K562 (cell line): ENCODE measurements around the gene MSRB3. TPM values are rescaled to one million over a fixed set of nuclear protein-coding genes. Genes with fewer than 3 reads are reported as not detected.

Source experiments
- ATAC-seq: fragments of 200-7000 bp; cut with Tn5 transposase; 3 replicates; pipeline ENCODE4 v1.9.1; 2020; ENCODE audit warnings: moderate library complexity
- BruUV-seq: library from RNA; stranded (reverse); fragments of 400-500 nt; replicated peaks from 2 replicates; lab custom pipeline; 2021; lab: Mats Ljungman, UMichigan
- CTCF ChIA-PET: fragments of 300-600 bp; formaldehyde crosslinking; extraction: SDS; loops from one replicate; lab custom pipeline; 2021; ENCODE audit warnings: low intra/inter-chr PET ratio; lab: Yijun Ruan, JAX
- POLR2A ChIA-PET: fragments of 300-600, 350-650 bp; sonication (Branson Sonifier 250); formaldehyde crosslinking; extraction: SDS; loops from one replicate; lab custom pipeline; 2021; ENCODE audit warnings: antibody characterized with exemption, inconsistent platforms; lab: Yijun Ruan, JAX
- DNase-seq, 4 experiments: peaks; one replicate each; pipeline versions ENCODE4 v3.0.0 to v3.0.0-alpha.2; 2011 to 2018; ENCODE audit warnings: low spot score in 3 of 4, mixed read lengths in 3 of 4; ENCODE audit errors: extremely low read depth in 1 of 4
- FAIRE-seq: peaks from 2 replicates; lab custom pipeline; 2011; peaks lifted over from hg19 to GRCh38; lab: Jason Lieb, UNC
- H2AFZ ChIP-seq: 2 replicates; pipeline ENCODE4 v1.6.0; 2011; ENCODE audit warnings: low read depth, low read length, control low read depth, inconsistent platforms
- H3K27ac ChIP-seq: fragments of 200-600 bp; 3 replicates; pipeline ENCODE4 v1.8.0; 2011; ENCODE audit warnings: low read depth, mild to moderate bottlenecking, control low read depth, inconsistent platforms, low read length, moderate library complexity, mixed read lengths; ENCODE audit errors: extremely low read depth
- H3K27me3 ChIP-seq, 2 experiments: fragments of 300-600 bp in 1 of 2; 2 replicates in 1 of 2; 3 replicates in 1 of 2; pipeline versions ENCODE4 v1.6.0 to v1.8.0; 2011; ENCODE audit warnings: inconsistent platforms in 2 of 2, low read length in 2 of 2, mild to moderate bottlenecking in 1 of 2, mixed read lengths in 1 of 2, moderate library complexity in 1 of 2; ENCODE audit not compliant: control insufficient read depth in 2 of 2, insufficient read depth in 2 of 2
- H3K36me3 ChIP-seq: fragments of 300-600 bp; 3 replicates; pipeline ENCODE4 v1.8.0; 2011; ENCODE audit warnings: mild to moderate bottlenecking, low read length, inconsistent platforms; ENCODE audit not compliant: control insufficient read depth, insufficient read depth
- H3K4me1 ChIP-seq, 2 experiments: fragments of 200-600 bp in 1 of 2; replicated peaks in 1 of 2; 2 replicates in 1 of 2; 3 replicates in 1 of 2; pipeline versions ENCODE4 v1.5.1 to v1.8.0; 2011; ENCODE audit warnings: inconsistent platforms in 2 of 2, low read length in 2 of 2, mild to moderate bottlenecking in 1 of 2, mixed read lengths in 1 of 2, moderate library complexity in 1 of 2; ENCODE audit not compliant: control insufficient read depth in 2 of 2, insufficient read depth in 2 of 2
- H3K4me2 ChIP-seq: 2 replicates; pipeline ENCODE4 v1.6.1; 2011; ENCODE audit warnings: low read length, control low read depth, inconsistent platforms, mixed read lengths; ENCODE audit not compliant: insufficient read depth
- H3K4me3 ChIP-seq: fragments of 200-600 bp; sonication (generic), shearing (Covaris generic); 2 replicates; pipeline ENCODE4 v1.5.1; 2016; ENCODE audit warnings: control low read depth, inconsistent platforms
- H3K79me2 ChIP-seq: fragments of 200-600 bp; 3 replicates; pipeline ENCODE4 v1.8.0; 2011; ENCODE audit warnings: low read length, inconsistent platforms; ENCODE audit not compliant: control insufficient read depth, insufficient read depth
- H3K9ac ChIP-seq, 2 experiments: 2 replicates each; pipeline versions ENCODE4 v1.6.0 to v1.6.1; 2011; ENCODE audit warnings: low read depth in 2 of 2, low read length in 2 of 2, control low read depth in 1 of 2, inconsistent platforms in 1 of 2, mild to moderate bottlenecking in 1 of 2, mixed read lengths in 1 of 2; ENCODE audit not compliant: insufficient read depth in 1 of 2
- H3K9me1 ChIP-seq: one replicate; pipeline ENCODE4 v1.6.0; 2011; ENCODE audit warnings: inconsistent platforms, mild to moderate bottlenecking, low read length, moderate library complexity; ENCODE audit not compliant: control insufficient read depth, insufficient read depth
- H3K9me3 ChIP-seq: replicated peaks from 2 replicates; pipeline ENCODE4 v1.5.1; 2011; ENCODE audit warnings: low read depth, low read length, inconsistent platforms; ENCODE audit not compliant: control insufficient read depth, insufficient read depth
- H4K20me1 ChIP-seq: replicated peaks from 2 replicates; pipeline ENCODE4 v1.6.1; 2011; ENCODE audit warnings: low read length, inconsistent platforms, mixed read lengths; ENCODE audit not compliant: control insufficient read depth, insufficient read depth
- FOSL1 ChIP-seq: fragments of 200-800 bp; sonication (Bioruptor generic); conservative IDR thresholded peaks from 2 replicates; pipeline ENCODE4 v1.6.1; 2016; ENCODE audit warnings: missing genetic modification characterization, missing compliant biosample characterization
- PTRF ChIP-seq: fragments of 450-650 bp; IDR thresholded peaks from 2 replicates; pipeline ENCODE4 v1.6.1; 2016; ENCODE audit warnings: mild to moderate bottlenecking, missing genetic modification characterization, missing compliant biosample characterization
- SMARCC2 ChIP-seq: fragments of 450-650 bp; IDR thresholded peaks from 2 replicates; pipeline ENCODE4 v1.6.1; 2017; ENCODE audit warnings: antibody characterized with exemption, moderate library complexity, mild to moderate bottlenecking, low read depth
- ZNF445 ChIP-seq: fragments of 250-450 bp; sonication (Bioruptor Pico); IDR thresholded peaks from 2 replicates; pipeline ENCODE4 v1.4.0; 2020; ENCODE audit warnings: low read depth, mild to moderate bottlenecking, moderate library complexity
- WGBS: fragments of 100-300 bp; shearing (Covaris generic); methylation state at CpG from one replicate; pipeline ENCODE4 v1.1.6; 2016; ENCODE audit warnings: low coverage, mixed read lengths; ENCODE audit not compliant: insufficient coverage; ENCODE audit errors: missing lambda C conversion rate; 5-methylcytosine and 5-hydroxymethylcytosine counted together
- in situ Hi-C: fragments of 300-500 bp; cut with MboI; formaldehyde crosslinking; loops from 4 replicates; pipeline ENCODE4 v1.15.0; 2018; ENCODE audit warnings: inconsistent platforms, mixed read lengths
- intact Hi-C: fragments of 100-400 bp; cut with micrococcal nuclease; formaldehyde crosslinking; loops from 2 replicates; pipeline ENCODE4 v1.14.2; 2022
- polyA plus RNA-seq, 8 experiments: library from polyadenylated mRNA; depleted of rRNA in 4 of 8; stranded (reverse) in 5 of 8; unstranded in 3 of 8; fragments of >200 nt; fragmentation: Nextera tagmentation in 2 of 8; fragmentation: Illumina TruSeq in 1 of 8; extraction: Ambion mirVana in 2 of 8; extraction: Trizol in 1 of 8; gene quantifications; 2 replicates each; pipeline versions ENCODE4 v1.2.1 to v1.2.3, GENCODE V29; 2011 to 2014; ENCODE audit warnings: inconsistent platforms in 1 of 8, missing spikeins in 1 of 8
- total RNA-seq, 7 experiments: library from RNA; depleted of rRNA in 6 of 7; stranded (reverse); fragments of >200 nt in 6 of 7; fragmentation: Illumina TruSeq in 2 of 7; extraction: Trizol in 2 of 7; gene quantifications; 2 replicates each; pipeline versions ENCODE4 v1.2.1 to v1.2.3, GENCODE V29; 2011 to 2021; ENCODE audit warnings: low replicate concordance in 1 of 7

The MSRB3 gene
- total and polyA plus RNA-seq, 9 of the 15 experiments (the other 6 are each of a cell fraction or from before 2014, with no cell fraction given), result 0.04 TPM; not detected in 8

GRCh38 chr12:65500091-65500900 is 221.8 kb downstream of the MSRB3 start:
- intact Hi-C loops, result no loop called here
- Histone ChIP-seq H3K4me1 (no peaks in the 10 kb centered on the region), H3K36me3 (no peaks in the 10 kb centered on the region), H3K9me3 (no peaks in the 10 kb centered on the region), H4K20me1 (no peaks in the 10 kb centered on the region), H3K4me3 (no peak overlapping the region), H3K79me2 (no peaks in the 10 kb centered on the region), H3K27ac (no peak overlapping the region), H3K4me2 (no peak overlapping the region), H3K27me3 (no peaks in the 10 kb centered on the region), H3K9me1 (no peaks in the 10 kb centered on the region), H3K9ac (no peak overlapping the region), H2AFZ (no peak overlapping the region)
- no TSS peak for BruUV-seq
- POLR2A ChIA-PET, result no interaction called here
- FAIRE-seq (no peak), DNase-seq (no peak), ATAC-seq (no peak)
- CTCF ChIA-PET, result no interaction called here
- WGBS, result 0% methylated on average over 7 of the region's 7 CpGs
- TF ChIP-seq PTRF, result no peak
- TF ChIP-seq FOSL1 (tag), result 0 out of 2 replicates have a peak, but pooled peaks have one; percentile 21
- in situ Hi-C loops, result no loop called here

- no peak overlapping the region for H3K4me3 ChIP-seq
- H3K27ac ChIP-seq, result no peak overlapping the region
- H3K9ac ChIP-seq, result no peak overlapping the region
- H3K9me1 ChIP-seq, result no peaks in the 10 kb centered on the region
- BruUV-seq, result no TSS peak
- ChIA-PET CTCF (no interaction called here), POLR2A (no interaction called here)
- intact Hi-C loops, result no loop called here
- FAIRE-seq (no peak), ATAC-seq (no peak), DNase-seq (no peak)
- no peak overlapping the region for H2AFZ ChIP-seq
- TF ChIP-seq ZNF445 (CRISPR knock-in tag) (no peak), SMARCC2 (no peak)
- peaks cover 0 to 7% of the 10 kb centered on the region in 2 experiments; a peak in 2 of 5 replicates for H3K27me3 ChIP-seq
- H3K4me2 ChIP-seq, result no peak overlapping the region
- whole genome bisulfite sequencing, result 1% methylated on average over 6 of the region's 6 CpGs
- H3K4me1 ChIP-seq, result no peaks in the 10 kb centered on the region
- peaks cover 5% of the 10 kb centered on the region for H4K20me1 ChIP-seq
- H3K36me3 ChIP-seq, result no peaks in the 10 kb centered on the region
- no peaks in the 10 kb centered on the region for H3K79me2 ChIP-seq
- in situ Hi-C loops, result no loop called here
- H3K9me3 ChIP-seq, result no peaks in the 10 kb centered on the region
These were observed 222.7 kb downstream of the MSRB3 start for GRCh38 chr12:65501093-65501621.
